Calu3 (cell line): ENCODE data around the gene SHC2. TPM values are rescaled to one million over a fixed set of nuclear protein-coding genes. Genes with fewer than 3 reads are reported as not detected.

Experiments used
- BruUV-seq: library from RNA; stranded (reverse); fragments of 400-500 nt; replicated peaks from 2 replicates; lab custom pipeline; 2021; lab: Mats Ljungman, UMichigan
- CTCF ChIA-PET: fragments of 300-600 bp; sonication (Branson Sonifier 250); formaldehyde crosslinking; loops from one replicate; lab custom pipeline; 2022; ENCODE audit warnings: antibody characterized with exemption; lab: Charles Lee
- DNase-seq: peaks from one replicate; pipeline ENCODE4 v3.0.0; 2022
- H3K27ac Mint-ChIP-seq: one replicate; pipeline ENCODE4 v1.8.0; 2022; ENCODE audit warnings: mixed read lengths; ENCODE audit not compliant: unreplicated experiment
- H3K27me3 Mint-ChIP-seq: one replicate; pipeline ENCODE4 v1.8.0; 2022; ENCODE audit warnings: mixed read lengths; ENCODE audit not compliant: unreplicated experiment
- H3K36me3 Mint-ChIP-seq: one replicate; pipeline ENCODE4 v1.8.0; 2022; ENCODE audit warnings: mild to moderate bottlenecking, moderate library complexity, mixed read lengths; ENCODE audit not compliant: insufficient read depth, unreplicated experiment
- H3K4me1 Mint-ChIP-seq: one replicate; pipeline ENCODE4 v1.8.0; 2022; ENCODE audit warnings: mild to moderate bottlenecking, low read depth, mixed read lengths; ENCODE audit not compliant: unreplicated experiment
- H3K4me3 Mint-ChIP-seq: one replicate; pipeline ENCODE4 v1.8.0; 2022; ENCODE audit warnings: mild to moderate bottlenecking, low read depth, moderate library complexity, mixed read lengths; ENCODE audit not compliant: unreplicated experiment
- H3K9me3 Mint-ChIP-seq: one replicate; pipeline ENCODE4 v1.8.0; 2022; ENCODE audit warnings: low read depth, mixed read lengths; ENCODE audit not compliant: unreplicated experiment
- intact Hi-C: fragments of 100-400 bp; cut with micrococcal nuclease; formaldehyde crosslinking; loops from one replicate; pipeline ENCODE4 v1.10.0; 2022; ENCODE audit not compliant: unreplicated experiment
- total RNA-seq: library from RNA; stranded (reverse); gene quantifications from 2 replicates; pipeline ENCODE4 v1.2.3, GENCODE V29; 2022
- TF ChIP-seq, protein P1 (sequence below): fragments of 200-600 bp; IDR thresholded peaks from one replicate; pipeline ENCODE4 v1.8.0; 2022; ENCODE audit warnings: antibody characterized with exemption; ENCODE audit not compliant: unreplicated experiment

The SHC2 gene
- total RNA-seq, 1 experiment from 2014 or later, result 8.4 TPM

GRCh38 chr19:375395-376110, 85.3 kb downstream of the SHC2 start:
- peaks cover 52% of the 10 kb centered on the region for H3K27me3 Mint-ChIP-seq
- H3K4me3 Mint-ChIP-seq, result no peak overlapping the region
- H3K27ac Mint-ChIP-seq, result no peak overlapping the region
- TF ChIP-seq, protein P1, sequence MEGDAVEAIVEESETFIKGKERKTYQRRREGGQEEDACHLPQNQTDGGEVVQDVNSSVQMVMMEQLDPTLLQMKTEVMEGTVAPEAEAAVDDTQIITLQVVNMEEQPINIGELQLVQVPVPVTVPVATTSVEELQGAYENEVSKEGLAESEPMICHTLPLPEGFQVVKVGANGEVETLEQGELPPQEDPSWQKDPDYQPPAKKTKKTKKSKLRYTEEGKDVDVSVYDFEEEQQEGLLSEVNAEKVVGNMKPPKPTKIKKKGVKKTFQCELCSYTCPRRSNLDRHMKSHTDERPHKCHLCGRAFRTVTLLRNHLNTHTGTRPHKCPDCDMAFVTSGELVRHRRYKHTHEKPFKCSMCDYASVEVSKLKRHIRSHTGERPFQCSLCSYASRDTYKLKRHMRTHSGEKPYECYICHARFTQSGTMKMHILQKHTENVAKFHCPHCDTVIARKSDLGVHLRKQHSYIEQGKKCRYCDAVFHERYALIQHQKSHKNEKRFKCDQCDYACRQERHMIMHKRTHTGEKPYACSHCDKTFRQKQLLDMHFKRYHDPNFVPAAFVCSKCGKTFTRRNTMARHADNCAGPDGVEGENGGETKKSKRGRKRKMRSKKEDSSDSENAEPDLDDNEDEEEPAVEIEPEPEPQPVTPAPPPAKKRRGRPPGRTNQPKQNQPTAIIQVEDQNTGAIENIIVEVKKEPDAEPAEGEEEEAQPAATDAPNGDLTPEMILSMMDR, result no peak
- BruUV-seq, result no TSS peak
- H3K4me1 Mint-ChIP-seq, result no peaks in the 10 kb centered on the region
- DNase-seq, result no peak
- peaks cover 9% of the 10 kb centered on the region for H3K36me3 Mint-ChIP-seq
- CTCF ChIA-PET, result no interaction called here
- intact Hi-C loops, result no loop called here
- no peaks in the 10 kb centered on the region for H3K9me3 Mint-ChIP-seq

GRCh38 chr19:374886-375235, 86.0 kb downstream of the SHC2 start:
- CTCF ChIA-PET, result no interaction called here
- H3K27me3 Mint-ChIP-seq, result peaks cover 52% of the 10 kb centered on the region
- no TSS peak for BruUV-seq
- no peaks in the 10 kb centered on the region for H3K4me1 Mint-ChIP-seq
- H3K4me3 Mint-ChIP-seq, result no peak overlapping the region
- H3K9me3 Mint-ChIP-seq, result no peaks in the 10 kb centered on the region
- no peak overlapping the region for H3K27ac Mint-ChIP-seq
- intact Hi-C loops, result no loop called here
- peaks cover 9% of the 10 kb centered on the region for H3K36me3 Mint-ChIP-seq
- TF ChIP-seq, protein P1, result no peak
- DNase-seq, result no peak

DNA sequence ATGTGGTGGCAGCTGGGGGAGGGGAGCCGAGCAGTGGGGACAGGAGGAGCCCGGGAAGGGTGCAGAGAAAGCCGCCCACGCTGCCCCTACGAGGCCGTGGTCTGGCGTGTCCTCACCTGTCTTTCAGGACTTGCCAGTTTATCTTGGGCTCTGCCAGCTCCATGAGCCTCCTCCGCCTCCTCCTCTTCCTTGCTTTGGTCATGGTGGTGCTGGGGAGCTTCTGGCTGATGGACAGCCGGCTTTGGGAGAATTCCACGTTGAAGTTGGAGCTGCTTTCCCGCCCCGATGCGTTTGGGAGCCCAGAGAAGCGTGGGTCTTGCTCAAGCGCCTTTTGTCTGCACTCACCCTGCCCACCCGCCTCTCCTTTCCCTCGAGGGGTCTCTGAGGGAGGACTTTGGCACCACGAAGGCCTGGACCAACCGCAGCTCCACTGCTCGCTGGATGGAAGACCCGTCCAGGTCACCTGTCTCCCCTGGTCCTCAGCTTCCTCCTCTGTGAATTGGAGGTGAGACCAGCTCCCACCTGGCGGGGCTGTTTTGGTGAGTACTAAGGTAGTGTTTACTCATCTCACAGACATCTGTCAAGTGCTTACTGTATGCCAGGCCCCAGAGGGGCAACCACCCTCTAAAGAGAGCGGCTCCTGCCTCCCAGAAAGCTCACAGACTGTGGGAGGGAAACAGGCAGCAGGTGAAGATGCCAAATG, 86.5 kb downstream of the SHC2 start:
- CTCF ChIA-PET, result no interaction called here
- H3K36me3 Mint-ChIP-seq, result peaks cover 9% of the 10 kb centered on the region
- TF ChIP-seq, protein P1, result no peak
- no peak for DNase-seq
- intact Hi-C loops, result no loop called here
- H3K9me3 Mint-ChIP-seq, result no peaks in the 10 kb centered on the region
- peaks cover 55% of the 10 kb centered on the region for H3K27me3 Mint-ChIP-seq
- no TSS peak for BruUV-seq
- no peak overlapping the region for H3K27ac Mint-ChIP-seq
- H3K4me1 Mint-ChIP-seq, result no peaks in the 10 kb centered on the region
- H3K4me3 Mint-ChIP-seq, result no peak overlapping the region

DNA sequence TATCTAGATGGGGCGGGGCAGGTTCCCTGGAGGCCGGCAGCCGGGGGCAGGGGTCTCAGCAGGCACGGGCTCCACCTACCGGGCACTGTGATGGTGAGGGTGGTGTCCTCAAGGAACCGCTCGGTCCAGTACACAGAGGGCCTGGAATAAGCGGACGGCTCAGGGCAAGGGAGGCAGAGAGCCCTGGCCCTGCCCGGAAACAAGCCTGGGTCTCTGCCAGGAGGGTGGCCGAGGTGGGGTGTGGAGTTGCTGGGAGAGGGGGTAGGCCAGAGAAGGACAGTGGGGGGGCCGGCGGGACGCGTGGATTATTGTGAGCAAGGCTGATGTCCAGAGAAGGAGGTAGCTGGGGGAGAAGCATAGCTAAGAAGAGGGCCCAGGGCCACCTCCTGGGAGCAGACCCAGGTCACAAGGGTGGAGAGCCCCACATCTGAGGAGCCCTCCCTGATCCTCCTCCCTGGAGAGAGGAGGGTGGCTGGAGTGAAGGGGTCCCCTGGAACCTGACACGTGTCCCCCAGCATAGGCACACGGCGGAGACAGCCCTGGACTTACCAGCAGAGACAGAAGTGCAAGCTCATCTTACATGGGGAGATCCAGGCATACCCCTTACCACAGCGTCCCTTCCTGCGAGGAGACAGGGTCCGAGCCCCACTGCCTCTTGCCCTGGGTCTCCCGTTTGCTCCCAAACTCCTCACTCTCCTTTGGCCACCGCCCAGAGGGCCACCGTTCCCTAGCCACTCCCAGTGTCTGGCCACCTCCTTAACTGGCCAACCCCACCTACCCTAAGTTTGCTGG, 87.2 kb downstream of the SHC2 start:
- intact Hi-C loops, result no loop called here
- Mint-ChIP-seq H3K4me1 (no peaks in the 10 kb centered on the region), H3K27me3 (peaks cover 62% of the 10 kb centered on the region), H3K9me3 (no peaks in the 10 kb centered on the region), H3K4me3 (no peak overlapping the region), H3K27ac (no peak overlapping the region), H3K36me3 (peaks cover 9% of the 10 kb centered on the region)
- TF ChIP-seq, protein P1, result no peak
- CTCF ChIA-PET, result no interaction called here
- DNase-seq, result peak; percentile 31
- no TSS peak for BruUV-seq
